Adrenal gland (tissue), 5 donors: ENCODE data around the gene TSC22D4.

Experiments
- CTCF ChIP-seq, 6 experiments: fragments of 450-650 bp in 4 of 6; fragments of 200-600 bp in 2 of 6; sonication (generic) in 1 of 6; IDR thresholded peaks; 1 replicate in 5 of 6; 2 replicates in 1 of 6; pipeline versions ENCODE4 v1.5.1 to v1.8.0; 2016 to 2021; ENCODE audit warnings: antibody characterized with exemption in 6 of 6, mild to moderate bottlenecking in 2 of 6, moderate library complexity in 1 of 6
- POLR2A ChIP-seq, 2 donors: fragments of 450-650 bp; IDR thresholded peaks; one replicate each; pipeline ENCODE4 v1.6.1; 2017; ENCODE audit warnings: antibody characterized with exemption in 2 of 2, mild to moderate bottlenecking in 2 of 2, moderate library complexity in 1 of 2
- donor health status: DM: no; HTN: no; CAD: no.

GRCh38 chr7:100506356-100506923 lies 27.4 kb upstream of the TSC22D4 start:
- TF ChIP-seq CTCF (IDR thresholded peaks at IDR 0.05), result no peak
- no peak for TF ChIP-seq POLR2A (IDR thresholded peaks at IDR 0.05)
